AG09309 (cell line): ENCODE results near the gene CWF19L1.

ENCODE experiments used
- DNase-seq: peaks from one replicate; pipeline ENCODE4 v3.0.0-alpha.2; 2010; ENCODE audit warnings: low read depth
- H3K4me3 ChIP-seq: 2 replicates; pipeline ENCODE4 v1.5.1; 2011; ENCODE audit warnings: mild to moderate bottlenecking, low read depth, low read length, moderate library complexity; ENCODE audit not compliant: control insufficient read depth
- CTCF ChIP-seq: IDR thresholded peaks from 2 replicates; pipeline ENCODE4 v1.5.1; 2011; ENCODE audit warnings: mild to moderate bottlenecking, low read depth, low read length, inconsistent platforms; ENCODE audit not compliant: insufficient read depth, control insufficient read depth; ENCODE audit errors: missing control alignments

CWF19L1 gene

GRCh38 chr10:100183481-100183880 lies 84.0 kb downstream of the CWF19L1 start:
- TF ChIP-seq CTCF: no peak
- H3K4me3 ChIP-seq: no peak overlapping the region
- DNase-seq: no peak

GRCh38 chr10:100182908-100183307 lies 84.5 kb downstream of the CWF19L1 start:
- TF ChIP-seq CTCF: no peak
- no peak overlapping the region for H3K4me3 ChIP-seq

More at GRCh38 chr10:100182908-100183307, 84.5 kb downstream of the CWF19L1 start:
- no peak for DNase-seq
